T-helper 1 cell treated with Interleukin-12 subunit alpha and Interleukin-12 subunit beta and Interleukin-4 antibody, amounts not matched to agents 30 ng/mL and 1 ng/mL, for 36 hours (primary cell): ENCODE results near the gene LCMT1. TPM values are rescaled to one million over a fixed set of nuclear protein-coding genes. Genes with fewer than 3 reads are reported as not detected.

Source experiments
- intact Hi-C: fragments of 100-400 bp; cut with micrococcal nuclease; formaldehyde crosslinking; loops from one replicate; pipeline ENCODE4 v1.15.1; 2024
- total RNA-seq: library from RNA; stranded (reverse); gene quantifications from 2 replicates; pipeline ENCODE4 v1.2.3, GENCODE V29; 2022

Gene LCMT1
- 36.8 and 40.8 TPM in 2 replicates for total RNA-seq

DNA sequence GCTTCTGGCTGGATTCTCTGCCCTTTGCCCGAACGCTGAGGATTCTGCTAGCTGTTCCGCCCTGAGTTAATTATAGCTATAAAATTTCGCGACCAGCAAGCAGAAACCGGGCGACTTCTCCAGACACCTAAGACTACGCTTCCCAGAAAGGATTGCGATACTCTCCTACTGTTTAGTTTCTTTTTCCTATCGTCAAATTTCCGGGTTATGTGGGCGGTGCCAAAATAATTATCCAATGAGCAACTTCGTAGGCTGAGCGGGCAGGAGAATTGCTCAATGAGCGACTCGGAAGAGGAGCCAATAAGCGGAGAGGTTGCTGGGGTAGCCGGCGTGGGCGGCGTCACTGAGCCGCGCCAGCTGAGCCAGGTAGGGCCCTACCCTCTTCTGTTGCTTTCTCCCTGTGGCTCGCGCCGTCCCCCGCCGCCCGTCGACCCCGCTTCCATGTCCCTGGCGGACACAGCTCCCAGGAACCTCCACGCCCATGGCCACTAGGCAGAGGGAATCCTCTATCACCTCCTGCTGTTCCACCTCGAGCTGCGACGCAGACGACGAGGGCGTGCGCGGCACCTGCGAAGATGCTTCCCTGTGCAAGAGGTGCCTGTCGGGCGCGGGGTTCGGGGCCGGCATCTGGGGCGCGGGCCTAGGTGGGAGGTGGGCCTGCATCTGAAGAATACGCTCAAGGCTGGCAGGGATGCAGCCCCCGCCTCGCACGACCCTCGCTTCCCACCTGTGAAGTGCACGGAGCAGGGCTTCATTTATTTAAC lies at the start of gene LCMT1:
LCMT1 (plus strand) TSS at position 340 of the 764 bp plus-strand sequence; CDS start at position 482, 142 bp downstream.
- intact Hi-C loops, result loop anchor here (1.0 kb wide), 9 partner anchors 45 to 572 kb away; partner anchors contain the start of genes ARHGAP17 and RBBP6

DNA sequence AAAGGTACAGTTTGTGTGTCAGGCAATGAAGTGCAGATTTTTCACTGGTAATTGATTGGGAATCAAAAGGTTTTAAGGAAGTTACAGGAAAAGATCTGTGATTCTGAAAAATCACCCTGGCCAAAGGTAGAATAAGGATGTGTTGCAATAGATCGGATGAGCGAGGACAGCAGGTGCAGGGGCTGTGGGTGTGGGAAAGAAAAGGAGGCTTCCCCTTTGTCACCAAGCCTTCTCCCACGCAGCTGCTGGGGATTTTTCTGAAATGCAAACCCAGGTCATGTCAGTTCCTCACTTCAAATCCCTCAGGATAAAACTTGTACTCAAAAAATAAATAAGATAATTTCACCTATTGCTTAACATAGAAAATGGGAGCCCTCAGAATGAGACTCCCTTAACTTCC lies 48.4 kb upstream of the LCMT1 start:
- intact Hi-C loops, result loop anchor here (5.0 kb wide), 1 partner anchor 521 kb away; no protein-coding TSS in a partner anchor

GRCh38 chr16:25063865-25064264 lies 47.7 kb upstream of the LCMT1 start:
- intact Hi-C loops, result loop anchor here (5.0 kb wide), 1 partner anchor 522 kb away; no protein-coding TSS in a partner anchor

DNA sequence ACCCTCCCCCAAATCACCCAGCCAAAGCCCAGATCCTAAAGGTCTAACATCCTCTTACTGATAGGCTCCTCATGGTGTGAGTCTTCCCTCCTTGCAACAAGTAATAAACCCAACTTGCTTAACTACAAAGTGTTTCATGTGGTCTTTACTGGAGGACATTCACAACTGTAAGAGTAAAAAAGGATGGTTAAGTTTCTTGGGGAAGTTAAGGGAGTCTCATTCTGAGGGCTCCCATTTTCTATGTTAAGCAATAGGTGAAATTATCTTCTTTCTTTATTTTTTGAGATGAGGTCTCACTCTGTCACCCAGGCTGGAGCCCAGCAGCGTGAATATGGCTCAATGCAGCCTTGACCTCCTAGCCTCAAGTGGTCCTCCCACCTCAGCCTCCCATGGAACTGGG lies 47.3 kb upstream of the LCMT1 start:
- intact Hi-C loops, result loop anchor here (5.0 kb wide), 1 partner anchor 522 kb away; no protein-coding TSS in a partner anchor

GRCh38 chr16:25064937-25065336 lies 46.6 kb upstream of the LCMT1 start:
- intact Hi-C loops, result loop anchor here (5.0 kb wide), 1 partner anchor 523 kb away; no protein-coding TSS in a partner anchor

GRCh38 chr16:25065899-25066298 lies 45.6 kb upstream of the LCMT1 start:
- intact Hi-C loops, result loop anchor here (1.0 to 2.0 kb wide), 7 partner anchors 11 to 51 kb away; partner anchors contain the start of genes ARHGAP17 and LCMT1

- intact Hi-C loops, result loop anchor here (1.0 to 2.0 kb wide), 7 partner anchors 11 to 51 kb away; partner anchors contain the start of genes ARHGAP17 and LCMT1
Observed at GRCh38 chr16:25066426-25066746, 45.2 kb upstream of the LCMT1 start.

- intact Hi-C loops, result loop anchor here (1.0 to 2.0 kb wide), 7 partner anchors 12 to 52 kb away; partner anchors contain the start of genes ARHGAP17 and LCMT1
Observed at GRCh38 chr16:25066747-25067631, 44.6 kb upstream of the LCMT1 start.

DNA sequence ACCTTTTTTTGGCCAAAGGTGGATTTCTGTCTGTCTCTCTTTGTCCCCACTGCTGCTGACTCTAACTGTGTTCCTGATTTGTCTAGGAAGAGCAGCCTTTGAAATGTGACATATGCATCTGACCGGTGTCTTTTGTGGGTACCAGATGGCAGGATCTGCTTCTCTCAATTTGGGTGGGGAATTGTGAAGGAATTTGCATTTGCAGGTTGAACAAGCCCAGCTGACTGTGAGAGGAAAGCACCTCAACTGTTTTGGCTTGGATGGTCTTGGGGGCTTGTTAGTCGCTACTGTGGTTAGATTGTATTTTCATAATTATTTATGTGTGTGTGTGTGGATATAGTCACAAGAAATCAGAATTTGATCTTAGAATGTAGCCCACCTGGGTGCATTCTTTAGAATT lies 37.7 kb upstream of the LCMT1 start:
- intact Hi-C loops, result no loop called here

DNA sequence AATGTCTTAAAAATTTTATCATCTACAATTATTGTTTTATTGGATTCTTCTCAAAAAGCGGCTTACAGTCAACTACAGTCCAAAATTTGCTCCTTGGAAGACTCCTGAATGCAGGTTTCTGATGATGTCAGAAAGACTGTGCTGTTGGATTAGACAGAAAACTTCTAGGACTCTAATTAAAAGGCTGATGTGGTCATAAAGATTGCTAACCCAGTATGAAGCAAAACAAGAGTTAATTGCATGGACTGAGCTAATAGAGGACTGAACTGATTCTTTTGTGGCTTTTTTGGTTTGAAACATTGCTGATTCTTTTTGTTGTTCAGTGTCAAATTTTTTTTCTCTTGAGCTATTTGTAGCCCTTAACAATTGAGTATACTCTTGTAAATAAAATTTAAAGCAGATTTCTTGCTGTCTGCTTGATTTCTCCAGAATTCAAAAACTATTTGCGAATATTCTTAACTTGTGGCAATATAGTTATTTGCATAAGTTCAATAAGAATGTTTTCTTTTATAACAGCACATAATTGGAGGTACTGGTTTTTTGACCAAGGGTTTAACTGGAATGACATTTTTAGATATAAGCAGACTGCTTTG lies 33.1 kb upstream of the LCMT1 start:
- intact Hi-C loops, result no loop called here

GRCh38 chr16:25079637-25080378 lies 31.7 kb upstream of the LCMT1 start:
- intact Hi-C loops, result no loop called here

- intact Hi-C loops, result no loop called here
Observed at GRCh38 chr16:25080420-25081131, 31.0 kb upstream of the LCMT1 start.

DNA sequence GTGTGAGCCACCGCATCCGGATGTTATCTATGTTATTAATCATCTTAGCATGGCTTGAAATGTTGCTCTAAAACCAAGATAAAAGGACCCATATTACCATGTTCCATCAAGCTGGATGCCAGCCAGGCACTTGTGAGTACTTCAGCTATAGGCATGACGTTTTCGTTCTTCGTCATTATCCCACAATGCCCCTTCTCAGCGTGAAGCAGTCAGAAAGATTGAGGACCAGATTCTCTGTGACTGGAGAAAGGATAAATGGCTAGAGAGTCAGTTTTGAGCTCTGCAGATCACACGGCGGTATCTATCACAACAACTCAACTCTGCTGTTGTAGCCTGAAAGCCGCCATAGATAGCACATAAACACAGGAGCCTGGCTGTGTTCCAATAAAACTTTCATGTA lies 29.8 kb upstream of the LCMT1 start:
- intact Hi-C loops, result no loop called here

GRCh38 chr16:25083065-25083464 lies 28.5 kb upstream of the LCMT1 start:
- intact Hi-C loops, result no loop called here

- intact Hi-C loops, result no loop called here
Observed at GRCh38 chr16:25083701-25084100, 27.8 kb upstream of the LCMT1 start.

- intact Hi-C loops, result no loop called here
Observed at GRCh38 chr16:25084797-25085196, 26.7 kb upstream of the LCMT1 start.

- intact Hi-C loops, result no loop called here
Observed at GRCh38 chr16:25087761-25088160, 23.8 kb upstream of the LCMT1 start.

- intact Hi-C loops, result no loop called here
Observed at GRCh38 chr16:25089351-25089750, 22.2 kb upstream of the LCMT1 start.

- intact Hi-C loops, result loop anchor here (2.0 kb wide), 1 partner anchor 26 kb away; no protein-coding TSS in a partner anchor
Observed at GRCh38 chr16:25092441-25092840, 19.1 kb upstream of the LCMT1 start.
